T-cell (primary cell): Measurements from ENCODE around the gene NUDT4B. TPM values are rescaled to one million over a fixed set of nuclear protein-coding genes. Genes with fewer than 3 reads are reported as not detected.
A peak's percentile ranks its signal among the peaks of the same experiment; 100 is the strongest.
"Not testable (repeated sequence)": the region's sequence is repeated elsewhere in the genome, so short reads cannot be mapped to it uniquely, and the experiment has no call there.

ENCODE experiments used
- ATAC-seq, 4 experiments: fragments of 200-7000 bp in 3 of 4; fragments of 150-1000 bp in 1 of 4; cut with Tn5 transposase; replicated peaks in 1 of 4; 1 replicate in 3 of 4; 2 replicates in 1 of 4; pipeline ENCODE4 v1.10.0; 2021; ENCODE audit warnings: moderate library complexity in 3 of 4, mild to moderate bottlenecking in 2 of 4, moderate number of reproducible peaks in 1 of 4
- CTCF ChIA-PET, 2 donors: fragments of 300-600 bp; sonication (Branson Sonifier 250); formaldehyde crosslinking; loops; one replicate each; lab custom pipeline; 2022; ENCODE audit warnings: antibody characterized with exemption in 2 of 2; lab: Charles Lee
- POLR2A ChIA-PET, 2 donors: fragments of 300-600 bp; sonication (Branson Sonifier 250); formaldehyde crosslinking; loops; one replicate each; lab custom pipeline; 2022; ENCODE audit warnings: antibody characterized with exemption in 2 of 2; lab: Charles Lee
- DNase-seq, 35 experiments: peaks; one replicate each; pipeline versions ENCODE4 v3.0.0 to v3.0.0-alpha.2; 2013 to 2023
- H3K27ac ChIP-seq: one replicate; pipeline ENCODE4 v1.5.1; 2013; ENCODE audit warnings: low read length
- H3K27me3 ChIP-seq, 2 experiments: replicated peaks in 1 of 2; 1 replicate in 1 of 2; 2 replicates in 1 of 2; pipeline versions ENCODE4 v1.6.1 to v1.7.0; 2013; ENCODE audit warnings: low read length in 1 of 2, mixed read lengths in 1 of 2; ENCODE audit not compliant: control insufficient read depth in 2 of 2, insufficient read depth in 2 of 2; ENCODE audit errors: extremely low read depth in 1 of 2
- H3K36me3 ChIP-seq, 2 donors: 1 replicate in 1 of 2; 2 replicates in 1 of 2; pipeline versions ENCODE4 v1.6.1 to v1.7.0; 2013; ENCODE audit warnings: low read length in 1 of 2; ENCODE audit not compliant: control insufficient read depth in 2 of 2, insufficient read depth in 1 of 2; ENCODE audit errors: extremely low read depth in 1 of 2
- H3K4me1 ChIP-seq, 2 experiments: 1 replicate in 1 of 2; 2 replicates in 1 of 2; pipeline versions ENCODE4 v1.6.1 to v1.7.0; 2013; ENCODE audit warnings: low read length in 2 of 2, mixed read lengths in 1 of 2; ENCODE audit not compliant: insufficient read depth in 2 of 2, control insufficient read depth in 1 of 2; ENCODE audit errors: extremely low read depth in 1 of 2
- H3K4me3 ChIP-seq, 2 donors: 1 replicate in 1 of 2; 2 replicates in 1 of 2; pipeline versions ENCODE4 v1.5.1 to v1.7.0; 2013; ENCODE audit warnings: mild to moderate bottlenecking in 2 of 2, low read length in 1 of 2, moderate library complexity in 1 of 2; ENCODE audit not compliant: control insufficient read depth in 1 of 2; ENCODE audit errors: extremely low read depth in 1 of 2
- H3K9me3 ChIP-seq: 2 replicates; pipeline ENCODE4 v1.7.0; 2013
- H3K27ac Mint-ChIP-seq, 2 donors: one replicate each; pipeline ENCODE4 v1.8.0; 2020 to 2021; ENCODE audit warnings: mild to moderate bottlenecking in 2 of 2, mixed read lengths in 2 of 2
- H3K27me3 Mint-ChIP-seq, 2 donors: one replicate each; pipeline ENCODE4 v1.8.0; 2021 to 2022; ENCODE audit warnings: mixed read lengths in 2 of 2
- H3K36me3 Mint-ChIP-seq: one replicate; pipeline ENCODE4 v1.8.0; 2021; ENCODE audit warnings: mixed read lengths
- H3K4me1 Mint-ChIP-seq, 3 donors: one replicate each; pipeline ENCODE4 v1.8.0; 2020 to 2022; ENCODE audit warnings: mixed read lengths in 3 of 3, mild to moderate bottlenecking in 1 of 3
- H3K4me3 Mint-ChIP-seq, 3 donors: one replicate each; pipeline ENCODE4 v1.8.0; 2020 to 2022; ENCODE audit warnings: mild to moderate bottlenecking in 3 of 3, mixed read lengths in 3 of 3, moderate library complexity in 3 of 3
- H3K9me3 Mint-ChIP-seq, 3 donors: one replicate each; pipeline ENCODE4 v1.8.0; 2020 to 2022; ENCODE audit warnings: mixed read lengths in 3 of 3
- WGBS: methylation state at CpG from one replicate; pipeline ENCODE4 v1.1.5; 2013; ENCODE audit warnings: missing lambda C conversion rate; ENCODE audit not compliant: insufficient coverage; 5-methylcytosine and 5-hydroxymethylcytosine counted together
- total RNA-seq, 35 experiments: library from RNA in 6 of 35; stranded (reverse) in 6 of 35; fragments of 120-200 nt in 1 of 35; gene quantifications; one replicate each; pipeline versions ENCODE4 v1.2.1 to v1.2.4 and lab custom pipeline; 2013 to 2026

NUDT4B gene
- total RNA-seq, 5 donors from 2014 or later (not counting 1 experiment from before 2014, with no cell fraction given) = 0.55 to 1.9 TPM; not detected in 3

DNA sequence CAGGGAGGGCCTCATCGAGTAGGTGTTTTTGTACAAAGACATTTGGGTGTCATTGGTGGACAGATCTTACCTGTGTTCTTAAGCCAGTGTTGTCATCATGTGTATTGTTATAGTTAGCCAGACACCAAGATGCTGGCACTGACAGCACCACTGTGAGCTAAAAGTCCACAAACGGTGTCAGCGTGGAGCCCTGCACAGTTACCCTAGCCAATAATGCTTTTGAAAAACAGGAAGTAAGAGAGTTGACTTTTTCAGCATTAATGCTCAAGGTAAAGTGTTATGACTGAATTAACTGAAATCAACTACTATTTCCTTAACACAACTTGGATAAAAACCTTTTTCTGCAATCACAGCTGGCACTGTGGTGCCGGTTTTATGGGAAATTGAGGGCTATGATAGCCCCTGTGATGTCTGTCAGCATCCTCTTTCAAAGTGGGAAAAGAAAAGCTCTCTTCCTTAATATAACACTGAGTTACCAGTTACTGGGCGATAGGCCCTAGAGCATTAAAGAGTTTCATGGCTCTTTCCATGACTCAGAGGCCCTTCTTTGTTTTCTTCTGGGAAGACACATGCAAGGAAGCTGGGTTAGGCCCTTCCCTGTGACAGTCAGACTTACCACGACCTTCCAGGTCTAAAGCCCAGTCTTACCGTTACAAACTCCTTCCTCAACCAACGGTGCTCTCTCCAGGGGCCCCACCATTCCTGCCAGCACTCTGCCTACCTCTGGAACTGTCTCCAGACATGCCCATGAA, 37.6 kb upstream of the NUDT4B start:
- H3K27ac Mint-ChIP-seq, H3K27ac ChIP-seq, H3K9me3 ChIP-seq, H3K4me3 ChIP-seq, H3K9me3 Mint-ChIP-seq, POLR2A ChIA-PET, H3K27me3 ChIP-seq, DNase-seq, H3K4me3 Mint-ChIP-seq, CTCF ChIA-PET, H3K4me1 Mint-ChIP-seq, H3K4me1 ChIP-seq, H3K36me3 ChIP-seq, H3K27me3 Mint-ChIP-seq, H3K36me3 Mint-ChIP-seq: not testable (repeated sequence)
- ATAC-seq = peak; percentile 73 to 82 (median 78)
- WGBS = no CpG with 5 or more reads among the region's 8 CpGs

DNA sequence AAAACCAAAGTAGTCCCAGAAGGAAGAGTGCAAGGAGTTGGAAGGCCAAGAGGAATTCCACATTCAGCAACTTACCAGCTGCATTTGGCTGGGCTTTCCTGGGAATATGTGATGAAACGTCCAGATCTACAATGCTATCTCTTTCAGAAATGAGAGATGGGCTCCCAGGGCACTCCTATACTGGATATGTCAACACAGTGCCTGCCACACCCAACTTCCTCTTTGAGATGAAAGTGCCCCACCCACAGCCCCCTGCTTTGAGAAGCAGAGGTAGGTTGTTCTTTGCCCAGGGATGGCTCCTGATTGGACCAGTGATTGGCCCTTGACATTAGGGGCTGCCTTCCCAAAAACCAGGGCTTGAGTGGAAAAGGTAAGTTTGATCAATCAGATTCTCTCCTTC, 36.2 kb upstream of the NUDT4B start:
- H3K27me3 ChIP-seq, H3K4me1 Mint-ChIP-seq, H3K4me1 ChIP-seq, H3K27ac Mint-ChIP-seq, H3K27ac ChIP-seq, H3K4me3 Mint-ChIP-seq, H3K4me3 ChIP-seq, H3K9me3 Mint-ChIP-seq, H3K36me3 ChIP-seq, H3K36me3 Mint-ChIP-seq, POLR2A ChIA-PET, H3K27me3 Mint-ChIP-seq, DNase-seq, H3K9me3 ChIP-seq, CTCF ChIA-PET: not testable (repeated sequence)
- ATAC-seq = peak in 2 of 4 experiments; percentile 58 to 71
- no CpG with 5 or more reads among the region's 1 CpG for WGBS

DNA sequence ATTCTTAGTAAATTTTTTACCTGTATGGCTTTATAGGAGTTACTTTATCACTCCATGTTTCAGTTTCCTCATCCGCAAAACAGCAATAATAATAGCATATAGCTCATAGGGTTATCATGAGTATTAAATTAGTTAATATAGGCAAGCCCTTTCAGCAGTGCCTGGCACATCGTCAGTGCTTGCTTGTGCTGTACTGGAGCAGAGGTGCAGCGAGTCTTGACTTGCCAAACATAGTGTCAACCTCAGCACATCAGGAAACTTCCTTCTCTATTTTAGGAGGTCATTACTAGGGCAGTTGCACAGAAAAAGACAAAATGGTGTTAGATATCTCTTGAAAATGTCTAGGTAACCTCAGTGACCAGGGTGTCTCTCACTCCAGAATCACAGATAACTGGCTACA, 33.1 kb upstream of the NUDT4B start:
- no CpG with 5 or more reads among the region's 3 CpGs for WGBS
- H3K36me3 Mint-ChIP-seq, H3K9me3 Mint-ChIP-seq, H3K4me3 Mint-ChIP-seq, H3K36me3 ChIP-seq, ATAC-seq, H3K4me1 Mint-ChIP-seq, H3K9me3 ChIP-seq, DNase-seq, POLR2A ChIA-PET, H3K27me3 ChIP-seq, H3K4me1 ChIP-seq, CTCF ChIA-PET, H3K27ac ChIP-seq, H3K27me3 Mint-ChIP-seq, H3K4me3 ChIP-seq, H3K27ac Mint-ChIP-seq: not testable (repeated sequence)

DNA sequence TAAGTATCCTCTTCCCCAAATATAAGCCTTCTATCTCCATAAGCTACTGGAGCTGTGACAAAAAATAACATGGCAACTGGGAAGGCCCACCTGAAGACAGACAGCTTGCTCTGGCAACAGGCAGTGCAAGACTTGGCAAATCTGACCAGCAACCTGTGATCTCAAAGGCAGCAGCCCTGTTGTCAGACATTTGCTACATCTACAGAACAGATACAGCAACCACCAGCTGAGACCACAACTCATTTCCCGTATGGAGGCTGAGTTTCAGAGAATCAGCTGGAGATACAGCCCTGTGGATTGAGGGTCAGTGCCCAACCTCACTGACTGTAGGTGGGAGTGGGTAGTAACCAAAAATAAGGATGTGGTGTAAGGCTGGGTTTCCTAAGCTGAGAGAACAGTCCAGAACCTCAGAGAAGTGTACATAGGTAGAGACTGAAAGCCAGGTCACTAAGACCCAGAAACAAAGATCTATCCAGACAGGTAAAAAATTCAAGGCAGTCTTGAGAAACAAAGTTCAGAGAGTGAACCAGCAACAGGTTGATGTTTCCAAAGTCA, 31.5 kb upstream of the NUDT4B start:
- ATAC-seq = peak in 2 of 4 experiments; percentile 38 to 45
- H3K4me3 ChIP-seq, H3K4me3 Mint-ChIP-seq, POLR2A ChIA-PET, H3K27ac ChIP-seq, H3K27ac Mint-ChIP-seq, H3K27me3 ChIP-seq, H3K9me3 ChIP-seq, H3K36me3 Mint-ChIP-seq, H3K9me3 Mint-ChIP-seq, CTCF ChIA-PET, H3K4me1 ChIP-seq, H3K36me3 ChIP-seq, H3K4me1 Mint-ChIP-seq, H3K27me3 Mint-ChIP-seq, DNase-seq: not testable (repeated sequence)
- WGBS = no CpG with 5 or more reads among the region's 1 CpG

DNA sequence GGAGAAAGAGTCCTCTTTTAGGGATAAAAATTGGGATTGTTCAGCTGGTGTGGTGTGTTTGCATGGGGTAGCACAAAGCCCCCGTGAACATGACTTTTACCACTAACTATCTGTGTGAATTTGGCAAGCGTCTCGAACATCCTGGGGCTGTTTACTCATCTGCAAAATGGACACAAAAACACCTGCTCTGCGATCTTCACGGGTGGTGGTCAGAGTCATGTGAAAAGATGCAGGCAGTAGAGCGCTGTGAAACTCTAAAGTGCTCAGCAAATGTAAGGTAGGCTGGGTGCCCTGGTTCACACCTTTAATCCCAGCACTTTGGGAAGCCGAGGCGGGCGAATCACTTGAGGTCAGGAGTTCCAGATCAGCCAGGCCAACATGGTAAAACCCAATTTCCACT, 27.7 kb upstream of the NUDT4B start:
- H3K27me3 Mint-ChIP-seq, H3K4me1 ChIP-seq, CTCF ChIA-PET, H3K36me3 ChIP-seq, DNase-seq, H3K9me3 Mint-ChIP-seq, H3K36me3 Mint-ChIP-seq, H3K9me3 ChIP-seq, H3K27me3 ChIP-seq, H3K4me3 Mint-ChIP-seq, H3K27ac Mint-ChIP-seq, H3K4me3 ChIP-seq, POLR2A ChIA-PET, H3K27ac ChIP-seq, ATAC-seq, H3K4me1 Mint-ChIP-seq: not testable (repeated sequence)
- no CpG with 5 or more reads among the region's 9 CpGs for WGBS

DNA sequence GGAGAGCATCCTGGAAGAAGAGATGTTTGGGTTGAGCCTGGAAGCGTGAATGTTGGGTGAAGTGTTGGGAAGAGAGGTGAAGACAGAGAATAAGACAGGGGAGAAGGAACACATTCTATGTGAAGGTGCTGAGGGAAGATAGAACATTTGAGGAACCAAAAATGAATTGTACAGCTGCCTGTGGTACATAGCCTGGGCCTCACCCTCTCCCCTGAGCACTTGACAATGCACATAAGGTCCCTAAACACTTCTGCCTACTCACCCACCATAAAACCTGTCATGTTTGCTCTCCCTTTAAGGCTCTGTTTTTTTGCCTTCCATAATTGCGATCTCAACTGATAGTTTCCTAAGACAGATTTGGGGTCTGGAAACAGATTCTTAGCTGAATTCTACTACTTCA, 25.8 kb upstream of the NUDT4B start:
- H3K4me1 ChIP-seq, H3K36me3 Mint-ChIP-seq, ATAC-seq, H3K4me3 Mint-ChIP-seq, H3K27ac ChIP-seq, H3K9me3 ChIP-seq, H3K9me3 Mint-ChIP-seq, H3K27me3 Mint-ChIP-seq, H3K27ac Mint-ChIP-seq, H3K4me1 Mint-ChIP-seq, H3K4me3 ChIP-seq, CTCF ChIA-PET, POLR2A ChIA-PET, DNase-seq, H3K36me3 ChIP-seq, H3K27me3 ChIP-seq: not testable (repeated sequence)
- WGBS = no CpG with 5 or more reads among the region's 2 CpGs

DNA sequence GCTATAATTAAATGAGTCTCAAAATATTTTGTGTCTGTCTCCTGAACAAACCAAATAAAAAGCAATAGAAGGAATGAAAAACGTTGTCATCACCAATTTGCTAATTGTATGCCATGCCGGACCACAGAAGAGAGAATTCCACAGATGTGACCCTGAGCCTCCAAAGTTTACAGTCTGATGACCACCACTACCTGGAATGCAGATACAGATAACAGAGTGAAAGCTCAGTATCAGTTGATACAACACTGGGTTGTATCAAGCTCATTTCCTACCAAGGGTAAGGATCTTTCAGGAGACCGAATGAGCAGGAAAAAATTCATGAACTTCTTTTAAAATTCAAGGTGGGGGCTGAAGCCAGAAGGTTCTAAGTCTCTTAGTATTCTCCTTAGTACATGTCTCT, 25.1 kb upstream of the NUDT4B start:
- H3K9me3 ChIP-seq, H3K27ac ChIP-seq, H3K4me3 Mint-ChIP-seq, CTCF ChIA-PET, H3K36me3 ChIP-seq, POLR2A ChIA-PET, H3K4me1 Mint-ChIP-seq, ATAC-seq, H3K27me3 ChIP-seq, DNase-seq, H3K27me3 Mint-ChIP-seq, H3K27ac Mint-ChIP-seq, H3K4me3 ChIP-seq, H3K4me1 ChIP-seq, H3K9me3 Mint-ChIP-seq, H3K36me3 Mint-ChIP-seq: not testable (repeated sequence)
- WGBS = no CpG with 5 or more reads among the region's 3 CpGs
